SK-N-SH treated with all-trans-retinoic acid at 6 μM for 48 hours (cell line): ENCODE data around the gene TNFRSF12A.

Source experiments
- GLIS3 ChIP-seq: fragments of 250-450 bp; sonication (Bioruptor Pico); IDR thresholded peaks from 2 replicates; pipeline ENCODE4 v1.5.0; 2020; ENCODE audit warnings: mild to moderate bottlenecking, moderate library complexity
- TCF4 ChIP-seq: fragments of 250-450 bp; sonication (Bioruptor Pico); IDR thresholded peaks from 2 replicates; pipeline ENCODE4 v1.8.0; 2021; ENCODE audit warnings: mild to moderate bottlenecking, moderate library complexity, borderline replicate concordance
- ZNF565 ChIP-seq: fragments of 450-650 bp; formaldehyde crosslinking; conservative IDR thresholded peaks from 2 replicates; pipeline ENCODE4 v1.5.0; 2020; ENCODE audit warnings: low read depth, mild to moderate bottlenecking, moderate library complexity
- ZNF70 ChIP-seq: fragments of 450-650 bp; formaldehyde crosslinking; IDR thresholded peaks from 2 replicates; pipeline ENCODE4 v1.5.0; 2020; ENCODE audit warnings: mild to moderate bottlenecking, moderate library complexity
- TF ChIP-seq, protein P1 (sequence below): fragments of 250-450 bp; sonication (Bioruptor Pico); IDR thresholded peaks from 2 replicates; pipeline ENCODE4 v1.8.0; 2020; ENCODE audit warnings: mild to moderate bottlenecking, moderate library complexity, borderline replicate concordance

DNA sequence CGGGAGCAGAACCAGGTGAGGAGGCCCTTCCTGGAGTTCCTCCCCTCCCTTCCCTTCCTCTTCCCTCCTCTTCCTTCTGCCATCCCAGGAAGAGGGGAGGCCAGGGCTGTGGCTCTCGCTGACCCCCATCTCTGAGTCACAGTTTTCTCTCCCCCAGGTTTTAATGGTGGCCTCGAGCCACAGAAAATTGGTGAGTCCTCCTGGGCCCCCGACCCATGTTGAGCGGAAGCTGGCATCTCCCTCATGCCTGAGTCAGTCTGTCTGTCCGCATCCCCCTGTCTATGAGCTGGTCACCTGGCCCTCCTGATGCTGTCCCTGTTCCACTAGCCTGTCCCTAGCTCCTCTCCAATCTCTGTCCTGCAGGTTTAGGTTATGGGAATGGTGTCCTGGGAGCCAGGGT is 20.2 kb upstream of the TNFRSF12A start:
- TF ChIP-seq ZNF565 (CRISPR knock-in tag) (no peak), TCF4 (CRISPR knock-in tag) (no peak), ZNF70 (CRISPR knock-in tag) (no peak), GLIS3 (CRISPR knock-in tag) (no peak)
- TF ChIP-seq, protein P1, sequence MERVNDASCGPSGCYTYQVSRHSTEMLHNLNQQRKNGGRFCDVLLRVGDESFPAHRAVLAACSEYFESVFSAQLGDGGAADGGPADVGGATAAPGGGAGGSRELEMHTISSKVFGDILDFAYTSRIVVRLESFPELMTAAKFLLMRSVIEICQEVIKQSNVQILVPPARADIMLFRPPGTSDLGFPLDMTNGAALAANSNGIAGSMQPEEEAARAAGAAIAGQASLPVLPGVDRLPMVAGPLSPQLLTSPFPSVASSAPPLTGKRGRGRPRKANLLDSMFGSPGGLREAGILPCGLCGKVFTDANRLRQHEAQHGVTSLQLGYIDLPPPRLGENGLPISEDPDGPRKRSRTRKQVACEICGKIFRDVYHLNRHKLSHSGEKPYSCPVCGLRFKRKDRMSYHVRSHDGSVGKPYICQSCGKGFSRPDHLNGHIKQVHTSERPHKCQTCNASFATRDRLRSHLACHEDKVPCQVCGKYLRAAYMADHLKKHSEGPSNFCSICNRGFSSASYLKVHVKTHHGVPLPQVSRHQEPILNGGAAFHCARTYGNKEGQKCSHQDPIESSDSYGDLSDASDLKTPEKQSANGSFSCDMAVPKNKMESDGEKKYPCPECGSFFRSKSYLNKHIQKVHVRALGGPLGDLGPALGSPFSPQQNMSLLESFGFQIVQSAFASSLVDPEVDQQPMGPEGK (CRISPR knock-in tag), result no peak
